Activated CD4-positive, alpha-beta T cell treated with anti-CD3 and anti-CD28 coated beads for 36 hours (primary cell): Measurements from ENCODE around the gene GBGT1. TPM values are rescaled to one million over a fixed set of nuclear protein-coding genes. Genes with fewer than 3 reads are reported as not detected.

Source experiments
- ATAC-seq: fragments of 200-7000 bp; cut with Tn5 transposase; one replicate; pipeline ENCODE4 v1.10.0; 2021; ENCODE audit warnings: mild to moderate bottlenecking, moderate library complexity
- CTCF ChIA-PET: fragments of 350-600 bp; sonication (Branson Sonifier 250); formaldehyde crosslinking; loops from one replicate; lab custom pipeline; 2021; ENCODE audit warnings: antibody characterized with exemption; lab: Charles Lee
- POLR2A ChIA-PET: fragments of 350-600 bp; sonication (Branson Sonifier 250); formaldehyde crosslinking; loops from one replicate; lab custom pipeline; 2021; ENCODE audit warnings: antibody characterized with exemption, inconsistent platforms; lab: Charles Lee
- DNase-seq: peaks from one replicate; pipeline ENCODE4 v3.0.0-alpha.2; 2020
- H3K27ac Mint-ChIP-seq: one replicate; pipeline ENCODE4 v1.8.0; 2021; ENCODE audit warnings: mixed read lengths
- H3K27me3 Mint-ChIP-seq: one replicate; pipeline ENCODE4 v1.8.0; 2021; ENCODE audit warnings: mixed read lengths
- H3K36me3 Mint-ChIP-seq: one replicate; pipeline ENCODE4 v1.8.0; 2021; ENCODE audit warnings: low read depth, mixed read lengths
- H3K4me1 Mint-ChIP-seq: one replicate; pipeline ENCODE4 v1.8.0; 2021; ENCODE audit warnings: mixed read lengths
- H3K4me3 Mint-ChIP-seq: one replicate; pipeline ENCODE4 v1.8.0; 2021; ENCODE audit warnings: mild to moderate bottlenecking, moderate library complexity, mixed read lengths
- H3K9me3 Mint-ChIP-seq: one replicate; pipeline ENCODE4 v1.8.0; 2021; ENCODE audit warnings: low read depth, mixed read lengths
- intact Hi-C, 2 experiments: fragments of 100-400 bp; cut with DNase I in 1 of 2; cut with micrococcal nuclease in 1 of 2; formaldehyde crosslinking; loops; one replicate each; pipeline versions ENCODE4 v1.14.2 to v1.15.1; 2022 to 2024; cut with DNase I, micrococcal nuclease
- total RNA-seq, 2 experiments: library from RNA; stranded (reverse); gene quantifications; one replicate each; pipeline ENCODE4 v1.2.3, GENCODE V29; 2021

The GBGT1 gene
- total RNA-seq, 2 experiments from 2014 or later, result 3.8 to 4.8 TPM

DNA sequence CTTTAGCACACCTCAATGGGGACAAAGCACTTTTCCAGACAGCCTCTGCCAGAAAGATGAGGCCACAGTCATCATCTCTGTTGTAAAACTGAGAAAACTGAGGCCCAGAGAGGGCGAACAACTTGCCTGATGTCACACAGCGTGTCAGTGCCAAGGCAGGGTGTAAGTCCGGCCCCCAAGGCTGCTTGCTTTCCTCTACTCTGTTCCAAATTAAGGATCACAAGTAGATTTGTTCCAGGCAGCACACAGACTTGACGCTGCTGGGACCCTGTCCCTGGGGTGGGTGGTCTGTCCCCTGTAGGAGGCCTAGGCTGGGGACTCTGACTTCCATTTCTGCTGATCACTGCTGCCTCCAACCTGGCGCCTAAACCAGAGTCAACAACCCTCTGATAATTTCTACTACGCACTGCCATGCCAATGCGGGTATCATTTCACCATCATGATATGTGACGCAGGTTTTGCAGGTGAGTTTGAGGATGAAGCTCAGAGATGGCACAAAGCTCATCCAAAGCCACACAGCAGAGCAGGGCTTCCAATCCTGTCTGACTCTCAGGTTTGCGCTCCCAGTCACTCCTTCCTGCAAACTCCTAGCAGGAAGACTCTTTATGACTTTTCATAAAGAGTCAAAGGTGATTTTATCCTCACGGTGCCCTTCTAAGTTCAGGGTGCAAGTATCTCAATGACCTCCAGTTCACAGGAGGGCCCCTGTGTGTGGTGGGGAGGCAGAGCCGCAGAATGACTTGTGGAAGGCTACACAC is 29.1 kb downstream of the GBGT1 start:
- ChIA-PET CTCF (interaction anchor here (0.7 to 3.1 kb wide), 5 partner anchors 9 to 32 kb away, joined by 3 to 29 read pairs (median 12); no protein-coding TSS in a partner anchor), POLR2A (interaction anchor here (0.6 to 2.8 kb wide), 7 partner anchors 9 to 104 kb away, joined by 3 to 11 read pairs (median 4); partner anchors contain the start of genes GTF3C5 and RALGDS)
- peak; percentile 71 for DNase-seq
- intact Hi-C loops, result loop anchor here (1.0 to 10.0 kb wide), 8 partner anchors 10 to 1870 kb away; partner anchors contain the start of genes GTF3C4 (in 1 of the 2) and SETX (in 1 of the 2)
- Mint-ChIP-seq H3K4me1 (peaks cover 75% of the 10 kb centered on the region), H3K27ac (peak overlapping the region; percentile 98), H3K4me3 (peak overlapping the region; percentile 43), H3K36me3 (peaks cover 13% of the 10 kb centered on the region), H3K27me3 (no peaks in the 10 kb centered on the region), H3K9me3 (no peaks in the 10 kb centered on the region)
- peak; percentile 31 for ATAC-seq

DNA sequence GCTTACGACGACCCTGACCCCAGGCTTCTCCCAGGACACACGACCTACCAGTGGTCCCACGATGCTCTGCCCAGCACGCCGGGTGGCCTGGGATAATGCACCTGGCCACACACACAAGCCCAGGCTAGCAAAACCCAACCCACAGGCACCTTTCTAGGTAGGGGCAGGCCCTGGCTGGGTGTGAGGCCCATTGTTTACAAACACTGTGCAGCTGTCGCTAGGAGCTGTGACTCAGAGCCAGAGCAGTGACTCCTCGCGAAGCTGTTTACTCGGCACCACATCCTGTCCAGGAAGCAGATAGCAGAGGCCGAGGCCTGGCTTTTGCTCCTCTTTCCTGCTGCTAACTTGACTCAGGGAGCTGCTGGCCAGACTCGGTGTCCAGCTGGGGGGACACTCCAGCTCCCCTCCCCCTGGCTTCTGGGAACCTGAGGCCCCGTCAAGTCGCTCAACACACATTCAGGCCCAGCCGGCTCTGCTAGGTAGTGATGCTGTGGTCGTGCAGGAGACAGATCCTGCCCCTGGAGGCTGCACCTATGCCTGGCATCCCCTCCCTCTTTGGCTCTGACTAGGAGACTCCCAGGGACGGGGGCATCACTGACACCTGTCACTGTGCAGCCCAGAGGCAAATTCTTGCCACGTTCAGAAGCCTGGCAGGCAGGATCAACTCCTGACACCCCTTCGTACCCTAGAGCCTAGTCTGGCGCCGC is 29.9 kb downstream of the GBGT1 start:
- peak overlapping the region; percentile 41 for H3K4me3 Mint-ChIP-seq
- ChIA-PET CTCF (interaction anchor here (0.6 to 2.4 kb wide), 6 partner anchors 10 to 110 kb away, joined by 3 to 25 read pairs (median 5); no protein-coding TSS in a partner anchor), POLR2A (interaction anchor here (0.5 to 2.8 kb wide), 4 partner anchors 9 to 53 kb away, joined by 3 to 11 read pairs (median 5); no protein-coding TSS in a partner anchor)
- DNase-seq, result peak; percentile 95
- H3K9me3 Mint-ChIP-seq, result no peaks in the 10 kb centered on the region
- H3K36me3 Mint-ChIP-seq, result peaks cover 14% of the 10 kb centered on the region
- ATAC-seq, result peak; percentile 84
- H3K27ac Mint-ChIP-seq, result peak overlapping the region; percentile 98
- intact Hi-C loops, result loop anchor here (1.0 to 10.0 kb wide), 9 partner anchors 10 to 1869 kb away; partner anchors contain the start of genes GTF3C4 (in 1 of the 2), RALGDS (in 1 of the 2) and SETX (in 1 of the 2)
- H3K27me3 Mint-ChIP-seq, result no peaks in the 10 kb centered on the region
- peaks cover 75% of the 10 kb centered on the region for H3K4me1 Mint-ChIP-seq

- H3K27ac Mint-ChIP-seq, result peak overlapping the region; percentile 80
- H3K9me3 Mint-ChIP-seq, result no peaks in the 10 kb centered on the region
- peaks cover 80% of the 10 kb centered on the region for H3K4me1 Mint-ChIP-seq
- H3K36me3 Mint-ChIP-seq, result peaks cover 17% of the 10 kb centered on the region
- CTCF ChIA-PET, result interaction anchor here (2.4 kb wide), 1 partner anchor 12 kb away, joined by 25 read pairs; no protein-coding TSS in a partner anchor
- intact Hi-C loops, result loop anchor here in 1 of 2 experiments (5.0 to 10.0 kb wide), 5 partner anchors 240 to 1867 kb away; partner anchors contain the start of genes GTF3C4 and SETX
- H3K4me3 Mint-ChIP-seq, result no peak overlapping the region
- ATAC-seq (no peak), DNase-seq (no peak)
- POLR2A ChIA-PET, result interaction anchor here (0.7 to 1.6 kb wide), 3 partner anchors 9 to 12 kb away, joined by 4 to 6 read pairs (median 4); no protein-coding TSS in a partner anchor
- H3K27me3 Mint-ChIP-seq, result no peaks in the 10 kb centered on the region
Measured at GRCh38 chr9:133132174-133132573, 31.5 kb downstream of the GBGT1 start.

- DNase-seq, result no peak
- intact Hi-C loops, result loop anchor here (2.0 to 10.0 kb wide), 6 partner anchors 17 to 1867 kb away; partner anchors contain the start of genes GTF3C4 (in 1 of the 2) and SETX (in 1 of the 2)
- no peak for ATAC-seq
- ChIA-PET POLR2A (interaction anchor here (1.0 to 1.1 kb wide), 2 partner anchors 8 to 13 kb away, joined by 4 to 5 read pairs; no protein-coding TSS in a partner anchor), CTCF (interaction anchor here (1.3 kb wide), 1 partner anchor 12 kb away, joined by 6 read pairs; no protein-coding TSS in a partner anchor)
- Mint-ChIP-seq H3K9me3 (no peaks in the 10 kb centered on the region), H3K4me1 (peaks cover 85% of the 10 kb centered on the region), H3K4me3 (no peak overlapping the region), H3K27me3 (no peaks in the 10 kb centered on the region), H3K36me3 (peaks cover 17% of the 10 kb centered on the region), H3K27ac (peak overlapping the region; percentile 80)
Measured at GRCh38 chr9:133131506-133131905, 32.2 kb downstream of the GBGT1 start.

GRCh38 chr9:133130685-133131244 is 32.9 kb downstream of the GBGT1 start:
- ChIA-PET CTCF (interaction anchor here (0.7 to 1.3 kb wide), 2 partner anchors 13 to 16 kb away, joined by 3 to 6 read pairs; no protein-coding TSS in a partner anchor), POLR2A (interaction anchor here (1.0 to 1.1 kb wide), 2 partner anchors 8 to 14 kb away, joined by 4 to 5 read pairs; no protein-coding TSS in a partner anchor)
- peaks cover 84% of the 10 kb centered on the region for H3K4me1 Mint-ChIP-seq
- H3K9me3 Mint-ChIP-seq, result no peaks in the 10 kb centered on the region
- peaks cover 15% of the 10 kb centered on the region for H3K36me3 Mint-ChIP-seq
- peak overlapping the region; percentile 91 for H3K27ac Mint-ChIP-seq
- DNase-seq, result peak; percentile 65
- H3K4me3 Mint-ChIP-seq, result peak overlapping the region; percentile 74
- intact Hi-C loops, result loop anchor here (2.0 to 10.0 kb wide), 6 partner anchors 16 to 1866 kb away; partner anchors contain the start of genes GTF3C4 (in 1 of the 2) and SETX (in 1 of the 2)
- no peaks in the 10 kb centered on the region for H3K27me3 Mint-ChIP-seq
- peak; percentile 13 for ATAC-seq

- no peaks in the 10 kb centered on the region for H3K27me3 Mint-ChIP-seq
- intact Hi-C loops, result no loop called here
- no peaks in the 10 kb centered on the region for H3K9me3 Mint-ChIP-seq
- peaks cover 82% of the 10 kb centered on the region for H3K4me1 Mint-ChIP-seq
- H3K4me3 Mint-ChIP-seq, result peak overlapping the region; percentile 74
- POLR2A ChIA-PET, result no interaction called here
- peak overlapping the region; percentile 55 for H3K27ac Mint-ChIP-seq
- peaks cover 16% of the 10 kb centered on the region for H3K36me3 Mint-ChIP-seq
- ATAC-seq (no peak), DNase-seq (no peak)
- CTCF ChIA-PET, result interaction anchor here (0.7 kb wide), 1 partner anchor 20 kb away, joined by 3 read pairs; no protein-coding TSS in a partner anchor
Measured at GRCh38 chr9:133129001-133129795, 34.5 kb downstream of the GBGT1 start.

- H3K27ac Mint-ChIP-seq, result peak overlapping the region; percentile 52
- H3K4me3 Mint-ChIP-seq, result peak overlapping the region; percentile 27
- H3K9me3 Mint-ChIP-seq, result no peaks in the 10 kb centered on the region
- H3K36me3 Mint-ChIP-seq, result peaks cover 14% of the 10 kb centered on the region
- DNase-seq (no peak), ATAC-seq (no peak)
- ChIA-PET POLR2A (no interaction called here), CTCF (interaction anchor here (0.7 to 1.1 kb wide), 3 partner anchors 17 to 32 kb away, joined by 3 to 5 read pairs (median 4); no protein-coding TSS in a partner anchor)
- H3K4me1 Mint-ChIP-seq, result peaks cover 79% of the 10 kb centered on the region
- no peaks in the 10 kb centered on the region for H3K27me3 Mint-ChIP-seq
- intact Hi-C loops, result no loop called here
Measured at GRCh38 chr9:133128152-133128551, 35.6 kb downstream of the GBGT1 start.

DNA sequence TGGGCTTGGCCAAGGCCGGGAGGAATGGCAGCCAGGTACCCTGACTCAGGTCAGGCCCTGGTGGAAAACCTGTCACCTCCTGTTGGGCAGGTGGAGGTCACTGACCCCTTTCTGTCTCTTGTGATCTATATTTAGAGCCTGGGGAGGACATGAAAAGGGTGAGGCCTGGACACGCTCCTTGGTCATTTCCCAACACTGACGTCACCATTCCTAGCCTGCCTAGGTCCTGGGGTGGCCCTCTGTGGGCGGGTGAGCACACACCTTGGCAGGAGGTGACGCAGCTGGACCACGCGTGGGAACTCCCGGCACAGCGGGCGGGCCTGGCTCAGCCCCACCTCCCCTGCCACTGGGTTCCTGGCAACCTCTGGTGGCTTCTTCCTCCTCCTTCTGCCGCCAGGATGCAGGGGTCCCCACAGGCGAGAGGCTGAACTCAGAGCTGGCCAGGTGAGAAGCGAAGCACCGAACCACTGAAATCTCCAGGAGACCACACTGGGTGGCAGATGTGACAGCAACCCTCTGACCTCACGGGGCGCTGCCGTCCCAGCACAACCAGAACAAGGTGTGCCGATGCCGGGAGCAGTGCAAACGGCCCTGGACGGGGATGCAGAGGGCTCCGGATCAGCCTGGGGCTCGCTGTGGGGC is 36.3 kb downstream of the GBGT1 start:
- intact Hi-C loops, result no loop called here
- Mint-ChIP-seq H3K27me3 (no peaks in the 10 kb centered on the region), H3K27ac (peak overlapping the region; percentile 52), H3K9me3 (no peaks in the 10 kb centered on the region), H3K4me3 (peak overlapping the region; percentile 27), H3K4me1 (peaks cover 74% of the 10 kb centered on the region), H3K36me3 (peaks cover 14% of the 10 kb centered on the region)
- ATAC-seq, result peak; percentile 32
- ChIA-PET POLR2A (no interaction called here), CTCF (interaction anchor here (0.9 to 1.1 kb wide), 2 partner anchors 20 to 33 kb away, joined by 3 to 4 read pairs; no protein-coding TSS in a partner anchor)
- peak; percentile 57 for DNase-seq

DNA sequence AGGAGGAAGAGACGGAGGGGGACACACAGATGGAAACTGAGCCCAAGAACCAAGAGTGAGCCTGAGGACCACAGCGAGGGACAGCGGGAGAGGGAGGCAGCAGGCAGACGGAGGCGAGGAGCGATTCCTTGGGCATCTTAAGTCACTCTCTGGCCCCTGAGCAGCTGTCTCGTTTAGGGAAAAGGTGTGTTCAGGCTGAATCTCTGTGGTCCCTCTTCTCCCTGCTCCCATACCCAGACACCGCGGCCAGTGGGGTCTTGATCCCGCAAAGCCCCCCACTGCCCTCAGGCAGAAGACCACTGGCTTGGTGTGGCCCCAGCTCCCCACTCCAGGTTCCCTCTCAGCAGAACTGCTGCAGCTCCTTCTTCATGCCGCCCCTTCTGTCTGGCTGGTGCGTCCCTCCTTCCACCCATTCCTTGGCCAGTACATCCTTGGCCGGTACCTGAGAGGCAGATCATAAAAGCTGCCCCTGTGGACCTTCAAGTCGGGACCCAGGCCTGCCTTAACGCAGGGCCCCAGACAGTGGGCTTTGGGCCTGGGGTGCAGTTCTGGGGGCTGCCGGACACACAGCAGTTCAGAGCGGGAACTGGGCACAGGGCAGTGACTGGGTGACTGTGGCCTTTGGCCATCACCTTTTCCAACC is 36.9 kb downstream of the GBGT1 start:
- ChIA-PET POLR2A (no interaction called here), CTCF (interaction anchor here (1.0 kb wide), 1 partner anchor 11 kb away, joined by 3 read pairs; no protein-coding TSS in a partner anchor)
- H3K27ac Mint-ChIP-seq, result peak overlapping the region; percentile 58
- no peaks in the 10 kb centered on the region for H3K27me3 Mint-ChIP-seq
- ATAC-seq, result no peak
- no peaks in the 10 kb centered on the region for H3K9me3 Mint-ChIP-seq
- H3K36me3 Mint-ChIP-seq, result peaks cover 14% of the 10 kb centered on the region
- intact Hi-C loops, result no loop called here
- H3K4me3 Mint-ChIP-seq, result no peak overlapping the region
- no peak for DNase-seq
- peaks cover 73% of the 10 kb centered on the region for H3K4me1 Mint-ChIP-seq
